ENCODE data around the gene PPP1R9A.

PPP1R9A gene

DNA sequence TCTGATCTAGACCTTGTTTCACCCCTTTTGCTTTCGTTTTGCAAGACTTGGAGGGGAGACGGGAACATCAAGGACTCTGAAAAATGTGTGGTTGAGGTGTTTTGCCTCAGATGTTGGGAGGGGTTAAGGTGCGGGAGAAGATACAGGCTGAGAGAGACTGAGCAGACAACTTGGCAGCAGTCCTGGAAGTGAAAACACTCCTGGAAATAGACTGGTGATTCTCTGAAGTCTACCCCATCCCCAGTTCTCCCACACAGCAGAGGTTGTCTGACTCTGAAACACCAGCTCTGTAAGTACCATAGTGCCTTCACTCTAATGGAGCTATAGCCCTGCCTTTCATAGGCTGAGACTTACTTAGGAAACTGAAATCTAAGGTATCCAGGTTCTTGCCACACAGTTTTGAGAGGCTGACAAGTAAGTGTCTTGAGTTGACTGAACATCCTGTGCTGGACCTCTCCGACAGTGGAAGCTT, 152.5 kb downstream of the PPP1R9A start:
- no peaks in the 10 kb centered on the region for H3K36me3 Mint-ChIP-seq (ENCODE audit: insufficient read depth)
- ATAC-seq (replicated peaks; ENCODE audit: extremely low read depth, poor library complexity, severe bottlenecking) (no peak), DNase-seq (ENCODE audit: low spot score in 2 of 2) (no peak)
- no peaks in the 10 kb centered on the region for H3K27me3 Mint-ChIP-seq
- H3K4me1 Mint-ChIP-seq: no peaks in the 10 kb centered on the region
- no peak overlapping the region for H3K4me3 Mint-ChIP-seq
- H3K27ac Mint-ChIP-seq (ENCODE audit: low read depth): no peak overlapping the region
- H3K9me3 Mint-ChIP-seq: peaks cover 6% of the 10 kb centered on the region

DNA sequence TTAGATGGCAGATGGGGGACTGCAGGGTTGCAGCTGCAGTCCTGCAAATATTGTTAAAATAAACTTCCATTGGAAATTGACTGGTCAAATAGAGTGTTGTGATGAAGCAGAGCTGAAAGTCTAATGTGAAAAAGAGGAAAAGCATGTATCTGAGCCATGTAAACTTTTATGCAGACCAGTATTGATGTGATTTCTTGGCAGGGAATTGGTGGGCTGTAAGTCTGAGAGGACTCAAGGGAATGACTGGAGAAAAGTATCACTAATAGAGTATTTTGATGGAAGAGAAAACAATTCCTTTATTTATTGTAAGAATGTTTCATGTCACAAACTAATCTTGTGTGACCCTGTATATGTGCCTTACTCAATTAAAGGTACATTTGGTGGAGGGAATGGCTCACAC, 155.5 kb downstream of the PPP1R9A start:
- Mint-ChIP-seq H3K9me3 (peaks cover 6% of the 10 kb centered on the region), H3K27ac (ENCODE audit: low read depth) (no peak overlapping the region), H3K4me3 (no peak overlapping the region), H3K4me1 (no peaks in the 10 kb centered on the region), H3K36me3 (ENCODE audit: insufficient read depth) (no peaks in the 10 kb centered on the region), H3K27me3 (no peaks in the 10 kb centered on the region)
- DNase-seq (ENCODE audit: low spot score in 2 of 2) (no peak), ATAC-seq (replicated peaks; ENCODE audit: extremely low read depth, poor library complexity, severe bottlenecking) (no peak)

DNA sequence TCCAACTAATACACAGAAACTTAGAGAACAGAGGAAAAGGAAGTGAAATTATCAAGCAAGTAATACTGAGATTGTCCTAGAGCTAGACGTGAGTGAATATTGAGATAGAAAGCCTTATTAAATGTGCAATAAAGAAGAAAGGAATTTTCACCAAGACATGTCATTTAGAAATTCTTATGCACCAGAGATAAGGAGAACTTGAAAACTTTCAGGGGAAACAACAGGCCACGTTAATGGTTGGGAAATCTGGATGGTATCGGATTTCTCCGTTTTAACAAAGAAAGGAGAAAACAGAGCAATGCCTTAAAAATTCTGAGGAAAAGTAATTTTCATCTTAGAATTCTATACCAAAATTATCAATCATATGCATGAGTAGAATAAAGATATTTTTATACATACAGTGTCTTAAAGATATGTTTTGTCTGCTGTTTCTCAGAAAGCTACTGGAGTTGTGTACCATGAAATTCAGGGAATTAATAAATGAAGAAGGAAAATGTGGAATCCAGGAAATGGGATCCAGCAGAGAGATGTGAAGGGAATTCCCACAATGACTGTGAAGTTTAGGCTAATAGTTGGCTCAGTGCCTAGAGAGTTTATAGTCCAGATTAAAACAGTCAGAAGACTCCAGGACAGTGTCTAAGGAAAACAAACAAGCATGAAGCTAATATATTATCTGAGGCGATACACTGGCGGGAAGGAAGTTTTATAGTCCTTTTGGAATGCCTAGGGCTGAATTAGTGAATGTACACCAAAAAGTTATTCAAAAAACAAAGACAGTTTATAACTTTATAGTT, 159.5 kb downstream of the PPP1R9A start:
- Mint-ChIP-seq H3K27me3 (no peaks in the 10 kb centered on the region), H3K4me3 (no peak overlapping the region), H3K9me3 (no peaks in the 10 kb centered on the region), H3K4me1 (no peaks in the 10 kb centered on the region), H3K36me3 (ENCODE audit: insufficient read depth) (no peaks in the 10 kb centered on the region), H3K27ac (ENCODE audit: low read depth) (no peak overlapping the region)
- no peak for DNase-seq (ENCODE audit: low spot score in 2 of 2)
- no peak for ATAC-seq (replicated peaks; ENCODE audit: extremely low read depth, poor library complexity, severe bottlenecking)

DNA sequence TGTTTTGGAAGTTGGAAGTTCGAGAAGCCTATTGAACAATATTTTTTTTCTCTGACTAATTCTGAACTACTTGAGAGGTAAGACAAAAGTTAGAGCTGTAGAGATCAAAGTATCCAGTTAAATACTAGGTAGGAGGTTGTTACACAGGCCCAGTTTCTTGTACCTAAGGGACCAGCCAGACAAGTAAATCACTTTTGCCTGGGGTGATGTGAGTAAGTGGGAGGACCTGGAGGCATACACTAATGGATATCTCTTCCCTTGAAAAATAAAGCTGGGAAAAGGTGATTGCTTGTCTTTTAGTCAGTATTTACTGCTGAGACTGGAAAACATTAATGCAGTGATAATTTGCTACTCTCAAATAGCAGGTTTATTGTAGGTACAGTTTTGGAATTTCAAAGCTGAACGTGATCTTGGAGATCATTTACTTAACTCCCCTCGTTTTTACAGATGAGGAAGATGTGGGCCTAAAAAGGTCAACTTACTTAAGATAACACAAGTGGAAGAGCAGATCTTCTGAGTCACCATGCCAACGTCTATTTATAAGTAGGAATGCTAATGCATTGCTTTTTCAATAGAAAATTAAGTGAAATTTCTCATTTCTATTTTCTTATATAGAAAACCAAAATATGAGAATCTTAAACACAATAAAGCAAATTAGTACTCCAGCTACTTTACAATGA, 181.3 kb downstream of the PPP1R9A start:
- no peak for ATAC-seq (replicated peaks; ENCODE audit: extremely low read depth, poor library complexity, severe bottlenecking)
- Mint-ChIP-seq H3K9me3 (no peaks in the 10 kb centered on the region), H3K27ac (ENCODE audit: low read depth) (no peak overlapping the region), H3K4me1 (no peaks in the 10 kb centered on the region), H3K27me3 (no peaks in the 10 kb centered on the region), H3K4me3 (no peak overlapping the region), H3K36me3 (ENCODE audit: insufficient read depth) (no peaks in the 10 kb centered on the region)
- no peak for DNase-seq (ENCODE audit: low spot score in 2 of 2)

DNA sequence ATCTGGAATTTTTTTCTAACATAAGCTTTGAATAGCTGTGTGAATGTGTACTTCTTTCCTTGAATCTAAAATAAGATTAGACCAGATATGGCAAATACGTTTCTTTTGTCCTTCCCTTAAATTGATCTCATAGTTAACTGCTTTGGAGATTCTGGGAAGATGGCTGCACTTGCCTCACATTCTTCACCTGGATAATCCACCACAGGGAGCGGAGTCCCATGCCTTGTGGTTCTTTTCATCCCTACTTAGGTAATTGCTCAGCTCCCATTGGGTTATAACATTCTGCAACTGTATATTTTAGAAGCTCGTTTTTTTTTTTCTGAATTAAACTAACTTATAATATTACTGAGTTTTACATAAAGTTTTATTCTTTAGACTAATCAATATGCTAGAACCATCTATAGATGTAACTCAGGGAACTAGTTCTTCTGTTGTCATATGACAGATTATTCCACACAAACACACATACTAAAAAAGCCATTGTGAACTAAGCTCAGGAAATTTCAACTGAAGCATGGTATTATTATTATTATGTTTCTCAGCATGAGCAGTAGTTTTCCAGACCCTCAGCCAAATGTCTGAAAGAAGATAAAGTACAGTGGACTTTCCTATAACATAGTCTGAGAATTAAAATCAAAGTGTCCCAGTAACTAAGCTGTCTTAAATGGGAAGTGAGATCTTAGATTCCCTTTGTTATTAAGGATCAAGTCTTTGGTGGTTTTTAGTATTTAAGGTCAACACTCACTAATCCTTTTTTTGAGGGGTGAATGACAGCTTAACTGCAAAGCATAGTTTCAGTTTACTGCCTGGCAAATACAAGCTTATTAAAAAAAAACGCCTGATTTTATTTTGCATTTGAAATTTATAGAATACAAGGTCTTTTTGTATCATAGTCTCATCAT, 182.3 kb downstream of the PPP1R9A start:
- Mint-ChIP-seq H3K27me3 (no peaks in the 10 kb centered on the region), H3K9me3 (no peaks in the 10 kb centered on the region)
- ATAC-seq (replicated peaks; ENCODE audit: extremely low read depth, poor library complexity, severe bottlenecking): no peak

DNA sequence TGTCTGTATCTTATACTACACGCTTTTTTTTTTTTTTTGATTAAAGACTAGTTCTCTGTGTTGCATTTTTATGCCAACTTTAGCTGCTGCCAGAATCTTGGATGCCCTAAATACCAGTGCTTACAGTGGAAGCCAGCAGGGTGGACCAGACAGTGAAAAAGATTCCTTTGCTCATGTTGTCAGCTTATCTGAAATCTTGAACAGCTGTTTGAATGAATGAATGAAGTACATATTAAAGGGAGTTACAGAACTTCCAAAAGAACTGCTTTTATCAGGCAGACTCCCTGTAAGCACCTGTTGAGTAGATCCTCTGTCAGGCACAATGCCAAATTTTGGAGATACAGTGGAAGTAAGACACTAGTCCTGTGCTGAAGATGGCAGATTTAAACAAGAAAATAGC, 184.9 kb downstream of the PPP1R9A start:
- H3K4me1 Mint-ChIP-seq: no peaks in the 10 kb centered on the region
- no peak for ATAC-seq (replicated peaks; ENCODE audit: extremely low read depth, poor library complexity, severe bottlenecking)

More for the DNA sequence above, 182.3 kb downstream of the PPP1R9A start:
- no peak for DNase-seq (ENCODE audit: low spot score in 2 of 2)
- Mint-ChIP-seq H3K27ac (ENCODE audit: low read depth) (no peak overlapping the region), H3K4me1 (no peaks in the 10 kb centered on the region), H3K36me3 (ENCODE audit: insufficient read depth) (no peaks in the 10 kb centered on the region), H3K4me3 (no peak overlapping the region)

DNA sequence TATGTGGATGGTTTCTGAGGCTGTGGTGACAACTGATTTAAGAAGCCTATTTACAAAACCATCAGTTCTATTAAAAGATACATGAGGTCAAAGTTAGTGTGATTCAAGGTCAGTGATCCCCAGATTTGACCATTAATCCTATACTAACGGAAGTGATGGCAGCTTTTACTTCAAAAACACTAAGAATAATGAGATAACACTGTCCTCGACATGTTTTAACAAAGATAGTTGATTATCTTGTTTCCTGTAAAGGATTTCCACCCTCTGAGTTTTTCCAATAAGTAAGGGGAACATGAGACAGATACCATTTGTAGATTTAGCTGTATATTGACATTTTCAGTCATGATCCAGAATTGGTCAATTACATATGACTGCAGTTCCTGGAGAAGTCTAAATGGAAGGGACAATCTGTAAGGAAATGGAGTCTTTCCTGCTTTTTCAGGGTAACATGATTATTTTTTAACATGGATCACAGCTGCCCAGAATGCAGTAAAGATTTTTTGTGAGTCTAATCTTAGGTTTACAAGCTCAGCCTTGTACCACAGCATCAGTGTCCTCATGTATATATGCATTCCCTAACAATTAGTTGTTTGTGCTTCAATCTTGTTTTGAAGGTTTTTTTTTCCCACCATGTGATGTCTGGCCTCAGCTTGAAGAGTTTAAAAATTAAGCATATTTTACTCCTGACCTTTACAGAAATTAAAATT, 188.0 kb downstream of the PPP1R9A start:
- Mint-ChIP-seq H3K4me1 (no peaks in the 10 kb centered on the region), H3K9me3 (no peaks in the 10 kb centered on the region)

More for the DNA sequence above, 184.9 kb downstream of the PPP1R9A start:
- Mint-ChIP-seq H3K4me3 (no peak overlapping the region), H3K27me3 (no peaks in the 10 kb centered on the region), H3K9me3 (no peaks in the 10 kb centered on the region), H3K36me3 (ENCODE audit: insufficient read depth) (no peaks in the 10 kb centered on the region), H3K27ac (ENCODE audit: low read depth) (no peak overlapping the region)
- no peak for DNase-seq (ENCODE audit: low spot score in 2 of 2)

DNA sequence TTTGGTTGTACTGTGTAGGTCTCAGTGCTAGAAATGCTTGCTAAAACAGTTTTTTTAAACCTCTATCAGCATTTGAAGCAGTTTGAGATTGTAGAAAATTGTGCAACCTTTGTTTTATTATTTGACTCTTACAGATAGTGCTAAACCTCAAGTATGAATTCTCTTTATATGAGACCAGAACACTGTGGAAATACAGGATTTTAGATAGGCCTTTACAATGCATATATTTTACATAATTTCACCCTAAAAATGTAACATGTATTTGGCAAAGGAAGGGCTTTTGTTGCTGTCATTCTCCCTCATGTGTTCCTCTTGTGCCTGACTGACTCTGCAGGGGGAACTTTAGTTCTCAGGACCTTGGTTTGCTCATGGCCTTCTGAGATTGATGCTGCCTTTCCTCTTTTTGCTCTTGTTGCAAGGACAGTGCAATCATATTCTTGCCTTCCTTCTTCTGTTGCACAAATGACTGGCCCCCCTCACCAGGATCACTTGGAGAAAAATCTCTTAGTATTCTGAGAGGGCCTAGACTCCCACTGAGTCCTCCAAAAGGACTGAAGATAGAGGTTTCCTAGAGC, 188.7 kb downstream of the PPP1R9A start:
- no peak for DNase-seq (ENCODE audit: low spot score in 2 of 2)
- Mint-ChIP-seq H3K27me3 (no peaks in the 10 kb centered on the region), H3K4me1 (no peaks in the 10 kb centered on the region), H3K9me3 (no peaks in the 10 kb centered on the region), H3K4me3 (no peak overlapping the region), H3K36me3 (ENCODE audit: insufficient read depth) (no peaks in the 10 kb centered on the region), H3K27ac (ENCODE audit: low read depth) (no peak overlapping the region)
- no peak for ATAC-seq (replicated peaks; ENCODE audit: extremely low read depth, poor library complexity, severe bottlenecking)

More for the DNA sequence above, 188.0 kb downstream of the PPP1R9A start:
- ATAC-seq (replicated peaks; ENCODE audit: extremely low read depth, poor library complexity, severe bottlenecking) (no peak), DNase-seq (ENCODE audit: low spot score in 2 of 2) (no peak)
- no peak overlapping the region for H3K27ac Mint-ChIP-seq (ENCODE audit: low read depth)
- H3K36me3 Mint-ChIP-seq (ENCODE audit: insufficient read depth): no peaks in the 10 kb centered on the region
- no peaks in the 10 kb centered on the region for H3K27me3 Mint-ChIP-seq
- H3K4me3 Mint-ChIP-seq: no peak overlapping the region

DNA sequence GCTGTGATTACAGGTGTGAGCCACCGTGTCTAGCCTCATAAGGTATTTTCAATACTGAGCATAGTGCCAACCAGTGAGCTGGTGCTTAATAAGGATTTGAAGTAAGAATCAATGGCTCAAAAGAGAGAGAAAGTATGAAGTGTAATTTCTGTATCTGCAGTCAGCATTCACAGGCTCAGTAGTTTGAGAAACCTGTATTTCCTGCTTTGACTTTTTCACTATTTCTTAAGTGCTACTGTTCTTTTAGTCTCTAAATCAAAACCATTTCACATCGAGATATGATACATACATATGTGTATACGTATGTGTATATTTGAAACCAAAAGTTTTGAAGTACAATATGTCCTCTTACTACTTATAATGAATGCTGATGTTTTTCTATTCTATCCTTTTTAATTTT, 189.9 kb downstream of the PPP1R9A start:
- DNase-seq (ENCODE audit: low spot score in 2 of 2): no peak
- H3K9me3 Mint-ChIP-seq: no peaks in the 10 kb centered on the region
- no peaks in the 10 kb centered on the region for H3K27me3 Mint-ChIP-seq
- H3K36me3 Mint-ChIP-seq (ENCODE audit: insufficient read depth): no peaks in the 10 kb centered on the region
- no peak for ATAC-seq (replicated peaks; ENCODE audit: extremely low read depth, poor library complexity, severe bottlenecking)
- H3K4me3 Mint-ChIP-seq: no peak overlapping the region
- H3K27ac Mint-ChIP-seq (ENCODE audit: low read depth): no peak overlapping the region
- H3K4me1 Mint-ChIP-seq: no peaks in the 10 kb centered on the region

DNA sequence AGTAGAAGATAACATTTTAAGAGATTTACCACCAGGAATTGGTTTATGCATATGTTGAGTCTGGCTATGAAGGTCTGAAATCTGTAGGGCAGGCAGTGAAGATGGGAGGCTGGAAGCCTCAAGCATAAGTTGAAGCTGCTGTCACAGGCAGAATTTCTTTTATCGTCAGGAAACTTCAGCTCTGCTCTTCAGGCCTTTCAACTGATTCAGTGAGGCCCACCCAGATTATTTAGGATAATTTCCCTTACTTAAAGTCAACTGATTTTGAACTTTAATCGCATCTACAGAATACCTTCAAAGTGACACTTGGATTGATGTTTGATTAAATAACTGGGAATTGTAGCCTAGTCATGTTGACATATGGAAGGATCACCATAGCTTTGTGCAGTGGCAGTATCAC, 190.5 kb downstream of the PPP1R9A start:
- no peaks in the 10 kb centered on the region for H3K27me3 Mint-ChIP-seq
- no peak for DNase-seq (ENCODE audit: low spot score in 2 of 2)

DNA sequence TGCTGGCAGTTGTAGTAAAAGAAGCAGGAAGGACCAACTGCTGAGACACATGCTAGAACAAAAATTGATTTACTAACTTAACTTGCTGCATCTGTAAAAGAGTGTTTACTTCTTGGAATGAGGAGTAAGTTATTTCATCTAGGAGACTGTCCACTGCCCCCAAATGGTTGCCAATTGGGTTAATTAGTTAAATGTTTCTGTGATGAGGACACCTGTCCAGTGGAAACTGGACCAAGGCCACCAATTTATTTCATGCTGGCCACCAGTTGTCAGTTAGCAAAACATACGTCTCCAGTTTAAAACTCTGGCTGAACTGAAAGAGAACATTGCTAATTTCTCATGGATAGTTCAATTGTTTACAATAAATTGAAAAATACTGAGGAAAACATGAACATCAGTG, 191.7 kb downstream of the PPP1R9A start:
- H3K36me3 Mint-ChIP-seq (ENCODE audit: insufficient read depth): no peaks in the 10 kb centered on the region

More for the DNA sequence above, 190.5 kb downstream of the PPP1R9A start:
- ATAC-seq (replicated peaks; ENCODE audit: extremely low read depth, poor library complexity, severe bottlenecking): no peak
- Mint-ChIP-seq H3K4me3 (no peak overlapping the region), H3K4me1 (no peaks in the 10 kb centered on the region), H3K9me3 (no peaks in the 10 kb centered on the region), H3K27ac (ENCODE audit: low read depth) (no peak overlapping the region), H3K36me3 (ENCODE audit: insufficient read depth) (no peaks in the 10 kb centered on the region)

DNA sequence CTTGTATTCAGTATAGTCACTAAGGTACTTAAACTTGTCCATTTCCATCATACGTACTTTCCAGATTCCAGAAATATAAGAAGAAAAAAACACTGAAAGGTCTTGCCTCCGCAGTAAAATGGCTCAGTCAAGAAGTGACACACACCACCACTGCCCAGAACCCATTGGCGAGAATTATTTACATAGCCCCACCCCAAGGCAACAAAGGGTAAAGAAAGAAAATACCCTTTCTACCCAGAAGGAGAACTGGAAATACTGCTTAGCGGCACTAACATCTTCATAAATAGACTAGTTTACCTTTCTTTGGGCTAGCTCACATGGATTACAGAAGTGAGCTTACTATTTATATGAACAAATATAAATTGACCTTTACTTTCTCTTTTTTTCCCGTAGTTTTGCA, 194.0 kb downstream of the PPP1R9A start:
- ATAC-seq (replicated peaks; ENCODE audit: extremely low read depth, poor library complexity, severe bottlenecking) (no peak), DNase-seq (ENCODE audit: low spot score in 2 of 2) (no peak)
- Mint-ChIP-seq H3K27me3 (no peaks in the 10 kb centered on the region), H3K4me3 (no peak overlapping the region), H3K36me3 (ENCODE audit: insufficient read depth) (no peaks in the 10 kb centered on the region), H3K4me1 (no peaks in the 10 kb centered on the region), H3K27ac (ENCODE audit: low read depth) (no peak overlapping the region), H3K9me3 (no peaks in the 10 kb centered on the region)

More for the DNA sequence above, 191.7 kb downstream of the PPP1R9A start:
- no peaks in the 10 kb centered on the region for H3K4me1 Mint-ChIP-seq
- DNase-seq (ENCODE audit: low spot score in 2 of 2): no peak
- H3K9me3 Mint-ChIP-seq: no peaks in the 10 kb centered on the region
- ATAC-seq (replicated peaks; ENCODE audit: extremely low read depth, poor library complexity, severe bottlenecking): no peak
- H3K27ac Mint-ChIP-seq (ENCODE audit: low read depth): no peak overlapping the region
- no peaks in the 10 kb centered on the region for H3K27me3 Mint-ChIP-seq
- H3K4me3 Mint-ChIP-seq: no peak overlapping the region
